Mesendoderm (in vitro differentiated cells): ENCODE results near the gene UBB.

Experiments
- DNase-seq: peaks from one replicate; pipeline ENCODE4 v3.0.0; 2013
- H2AK5ac ChIP-seq: 2 replicates; pipeline ENCODE4 v1.6.1; 2013; ENCODE audit warnings: low read length, inconsistent platforms
- H2BK120ac ChIP-seq: 2 replicates; pipeline ENCODE4 v1.6.1; 2013; ENCODE audit warnings: low read depth, mild to moderate bottlenecking, low read length, moderate library complexity, mixed read lengths
- H2BK15ac ChIP-seq: replicated peaks from 2 replicates; pipeline ENCODE4 v1.6.1; 2013; ENCODE audit warnings: low read depth, mild to moderate bottlenecking, moderate library complexity
- H2BK5ac ChIP-seq: 2 replicates; pipeline ENCODE4 v1.6.1; 2013; ENCODE audit warnings: low read length, inconsistent platforms
- H3K18ac ChIP-seq: 2 replicates; pipeline ENCODE4 v1.6.1; 2013; ENCODE audit warnings: mild to moderate bottlenecking, low read length, mixed read lengths
- H3K23ac ChIP-seq: one replicate; pipeline ENCODE4 v1.6.1; 2013; ENCODE audit warnings: low read length
- H3K27ac ChIP-seq: 2 replicates; pipeline ENCODE4 v1.5.1; 2013; ENCODE audit warnings: low read depth, mild to moderate bottlenecking, inconsistent platforms, low read length, moderate library complexity
- H3K27me3 ChIP-seq: 2 replicates; pipeline ENCODE4 v1.6.1; 2013; ENCODE audit warnings: low read length, control low read depth, mild to moderate bottlenecking, inconsistent platforms; ENCODE audit not compliant: insufficient read depth, poor library complexity
- H3K36me3 ChIP-seq: 2 replicates; pipeline ENCODE4 v1.6.1; 2013; ENCODE audit warnings: low read length, inconsistent platforms; ENCODE audit not compliant: control insufficient read depth, insufficient read depth
- H3K4ac ChIP-seq: one replicate; pipeline ENCODE4 v1.6.1; 2013; ENCODE audit warnings: low read depth, mild to moderate bottlenecking, low read length, moderate library complexity
- H3K4me1 ChIP-seq: 2 replicates; pipeline ENCODE4 v1.6.1; 2013; ENCODE audit warnings: low read depth, low read length, inconsistent platforms; ENCODE audit not compliant: control insufficient read depth
- H3K4me2 ChIP-seq: 2 replicates; pipeline ENCODE4 v1.6.1; 2013; ENCODE audit warnings: low read length
- H3K4me3 ChIP-seq: 2 replicates; pipeline ENCODE4 v1.5.1; 2013; ENCODE audit warnings: mild to moderate bottlenecking, low read length
- H3K56ac ChIP-seq: one replicate; pipeline ENCODE4 v1.6.1; 2013; ENCODE audit warnings: low read length
- H3K79me1 ChIP-seq: 2 replicates; pipeline ENCODE4 v1.6.1; 2013; ENCODE audit warnings: low read length, inconsistent platforms
- H3K79me2 ChIP-seq: 2 replicates; pipeline ENCODE4 v1.6.1; 2013; ENCODE audit warnings: mild to moderate bottlenecking, low read length; ENCODE audit not compliant: control insufficient read depth, insufficient read depth
- H3K9ac ChIP-seq: 2 replicates; pipeline ENCODE4 v1.6.1; 2013; ENCODE audit warnings: low read length, inconsistent platforms
- H4K5ac ChIP-seq: one replicate; pipeline ENCODE4 v1.6.1; 2013; ENCODE audit warnings: low read length
- H4K8ac ChIP-seq: one replicate; pipeline ENCODE4 v1.6.1; 2013; ENCODE audit warnings: low read depth, mild to moderate bottlenecking, control low read depth, low read length, moderate library complexity
- whole genome bisulfite sequencing: extraction: QIAGEN DNeasy Blood & Tissue Kit; methylation state at CpG from one replicate; pipeline ENCODE4 v1.1.7; 2013; ENCODE audit warnings: low lambda C conversion rate, missing lambda C conversion rate; ENCODE audit not compliant: insufficient coverage; ENCODE audit errors: extremely low coverage; 5-methylcytosine and 5-hydroxymethylcytosine counted together

Gene UBB

GRCh38 chr17:16422416-16422815, 41.5 kb downstream of the UBB start:
- H3K4me3 ChIP-seq = no peak overlapping the region
- no peaks in the 10 kb centered on the region for H3K79me1 ChIP-seq
- no peak overlapping the region for H2BK120ac ChIP-seq
- H2BK5ac ChIP-seq = no peak overlapping the region
- no peak overlapping the region for H3K4me2 ChIP-seq
- H3K27me3 ChIP-seq = no peaks in the 10 kb centered on the region
- no peak overlapping the region for H2AK5ac ChIP-seq
- H3K23ac ChIP-seq = no peak overlapping the region
- H3K36me3 ChIP-seq = no peaks in the 10 kb centered on the region
- DNase-seq = no peak
- WGBS = no CpG with 5 or more reads among the region's 7 CpGs
- H3K79me2 ChIP-seq = no peaks in the 10 kb centered on the region
- H3K27ac ChIP-seq = no peak overlapping the region
- H3K18ac ChIP-seq = no peak overlapping the region
- H4K5ac ChIP-seq = no peak overlapping the region
- peak overlapping the region; percentile 15 for H3K56ac ChIP-seq
- H3K4me1 ChIP-seq = no peaks in the 10 kb centered on the region
- H2BK15ac ChIP-seq = no peak overlapping the region
- no peak overlapping the region for H3K4ac ChIP-seq
- no peak overlapping the region for H3K9ac ChIP-seq
- no peak overlapping the region for H4K8ac ChIP-seq

- no CpG with 5 or more reads among the region's 10 CpGs for WGBS
- Histone ChIP-seq H3K23ac (no peak overlapping the region), H3K27me3 (no peaks in the 10 kb centered on the region), H3K27ac (no peak overlapping the region), H2BK5ac (no peak overlapping the region), H3K79me2 (no peaks in the 10 kb centered on the region), H4K5ac (no peak overlapping the region), H2AK5ac (no peak overlapping the region), H4K8ac (no peak overlapping the region), H3K56ac (no peak overlapping the region), H3K18ac (no peak overlapping the region), H3K79me1 (no peaks in the 10 kb centered on the region), H3K4me1 (no peaks in the 10 kb centered on the region), H3K4me3 (no peak overlapping the region), H2BK120ac (no peak overlapping the region), H3K36me3 (no peaks in the 10 kb centered on the region), H3K4ac (no peak overlapping the region), H2BK15ac (no peak overlapping the region), H3K9ac (no peak overlapping the region), H3K4me2 (no peak overlapping the region)
- DNase-seq = no peak
Observed at GRCh38 chr17:16423226-16423872, 42.5 kb downstream of the UBB start.

- no peak overlapping the region for H3K23ac ChIP-seq
- no peak overlapping the region for H3K27ac ChIP-seq
Observed at GRCh38 chr17:16425202-16425601, 44.3 kb downstream of the UBB start.

GRCh38 chr17:16425698-16426659, 45.1 kb downstream of the UBB start:
- H3K4me3 ChIP-seq = no peak overlapping the region
- H2BK120ac ChIP-seq = no peak overlapping the region
- no peak overlapping the region for H3K27ac ChIP-seq
- H3K56ac ChIP-seq = no peak overlapping the region
- WGBS = no CpG with 5 or more reads among the region's 20 CpGs
- no peak overlapping the region for H3K18ac ChIP-seq
- no peak overlapping the region for H2AK5ac ChIP-seq
- H3K79me2 ChIP-seq = no peaks in the 10 kb centered on the region
- H3K9ac ChIP-seq = no peak overlapping the region
- no peak overlapping the region for H4K5ac ChIP-seq
- no peak overlapping the region for H4K8ac ChIP-seq
- H3K23ac ChIP-seq = no peak overlapping the region
- no peak overlapping the region for H2BK15ac ChIP-seq
- no peak overlapping the region for H3K4ac ChIP-seq
- H3K79me1 ChIP-seq = no peaks in the 10 kb centered on the region
- no peaks in the 10 kb centered on the region for H3K27me3 ChIP-seq
- no peaks in the 10 kb centered on the region for H3K4me1 ChIP-seq
- H3K36me3 ChIP-seq = no peaks in the 10 kb centered on the region
- no peak for DNase-seq
- H3K4me2 ChIP-seq = no peak overlapping the region
- no peak overlapping the region for H2BK5ac ChIP-seq

More at GRCh38 chr17:16425202-16425601, 44.3 kb downstream of the UBB start:
- H3K79me2 ChIP-seq = no peaks in the 10 kb centered on the region
- H2BK5ac ChIP-seq = no peak overlapping the region
- no peaks in the 10 kb centered on the region for H3K27me3 ChIP-seq
- no peak overlapping the region for H3K4me3 ChIP-seq
- no peaks in the 10 kb centered on the region for H3K79me1 ChIP-seq
- no peak for DNase-seq
- H2BK15ac ChIP-seq = no peak overlapping the region
- H3K18ac ChIP-seq = no peak overlapping the region
- H3K36me3 ChIP-seq = no peaks in the 10 kb centered on the region
- no peaks in the 10 kb centered on the region for H3K4me1 ChIP-seq
- no CpG with 5 or more reads among the region's 6 CpGs for WGBS
- no peak overlapping the region for H4K8ac ChIP-seq
- no peak overlapping the region for H3K4me2 ChIP-seq
- H3K4ac ChIP-seq = no peak overlapping the region
- no peak overlapping the region for H3K56ac ChIP-seq
- H4K5ac ChIP-seq = no peak overlapping the region
- H2AK5ac ChIP-seq = no peak overlapping the region
- no peak overlapping the region for H2BK120ac ChIP-seq
- no peak overlapping the region for H3K9ac ChIP-seq

GRCh38 chr17:16427020-16427419, 46.1 kb downstream of the UBB start:
- H2BK5ac ChIP-seq = no peak overlapping the region
- no peak for DNase-seq
- H2BK15ac ChIP-seq = no peak overlapping the region
- H3K79me2 ChIP-seq = no peaks in the 10 kb centered on the region
- H4K5ac ChIP-seq = no peak overlapping the region
- H3K56ac ChIP-seq = no peak overlapping the region
- no peaks in the 10 kb centered on the region for H3K27me3 ChIP-seq
- no peaks in the 10 kb centered on the region for H3K4me1 ChIP-seq
- H3K36me3 ChIP-seq = no peaks in the 10 kb centered on the region
- H3K23ac ChIP-seq = no peak overlapping the region
- H3K9ac ChIP-seq = no peak overlapping the region
- no peak overlapping the region for H3K4me2 ChIP-seq
- H2AK5ac ChIP-seq = no peak overlapping the region
- no peak overlapping the region for H2BK120ac ChIP-seq
- H3K27ac ChIP-seq = no peak overlapping the region
- no CpG with 5 or more reads among the region's 3 CpGs for WGBS
- no peak overlapping the region for H4K8ac ChIP-seq
- H3K4me3 ChIP-seq = no peak overlapping the region
- H3K4ac ChIP-seq = no peak overlapping the region
- no peak overlapping the region for H3K18ac ChIP-seq
- no peaks in the 10 kb centered on the region for H3K79me1 ChIP-seq
